Stimulated activated CD4-positive, alpha-beta T cell treated with anti-CD3 and anti-CD28 coated beads, Interleukin-12 subunit alpha, Interleukin-12 subunit beta, amount 100 ng/mL, for 48 hours (primary cell): ENCODE results near the gene FXYD1.
"Not testable (repeated sequence)": the region's sequence is repeated elsewhere in the genome, so short reads cannot be mapped to it uniquely, and the experiment has no call there.

Experiments used
- DNase-seq, 3 donors: peaks; one replicate each; pipeline ENCODE4 v3.0.0-alpha.2; 2020; ENCODE audit warnings: low read depth in 2 of 3, low spot score in 1 of 3

FXYD1 gene

GRCh38 chr19:35141837-35142605 lies 3.4 kb downstream of the FXYD1 start:
- DNase-seq: peak in 1 of 3 donors; percentile 8

GRCh38 chr19:35142606-35143230 lies 4.1 kb downstream of the FXYD1 start:
- peak; percentile 41 to 56 (median 46) for DNase-seq

GRCh38 chr19:35143231-35143715 lies 4.6 kb downstream of the FXYD1 start, which contains the start of gene FXYD7:
Gene FXYD7 (plus strand): TSS chr19:35143255. CDS start chr19:35143334, 79 bp downstream.
- no peak for DNase-seq

GRCh38 chr19:35143818-35144217 lies 5.2 kb downstream of the FXYD1 start:
- no peak for DNase-seq

GRCh38 chr19:35144259-35144599 lies 5.6 kb downstream of the FXYD1 start:
- DNase-seq: no peak

- no peak for DNase-seq
Observed at GRCh38 chr19:35144600-35145436, 6.2 kb downstream of the FXYD1 start.

GRCh38 chr19:35146746-35147459 lies 8.3 kb downstream of the FXYD1 start:
- no peak for DNase-seq

- DNase-seq: no peak
Observed at GRCh38 chr19:35149463-35149862, 10.8 kb downstream of the FXYD1 start.

GRCh38 chr19:35150445-35150844 lies 11.8 kb downstream of the FXYD1 start:
- DNase-seq: no peak

GRCh38 chr19:35151273-35152065 lies 12.8 kb downstream of the FXYD1 start:
- no peak for DNase-seq

GRCh38 chr19:35153129-35153522 lies 14.5 kb downstream of the FXYD1 start:
- not testable (repeated sequence) for DNase-seq

- peak; percentile 69 to 77 (median 74) for DNase-seq
Observed at GRCh38 chr19:35153701-35154524, 15.3 kb downstream of the FXYD1 start.

GRCh38 chr19:35154525-35155406 lies 16.1 kb downstream of the FXYD1 start, which contains the start of gene FXYD5:
Gene FXYD5 (plus strand): TSS chr19:35154735. CDS start chr19:35155551, 816 bp downstream.
- DNase-seq: peak; percentile 81 to 85 (median 82)

- no peak for DNase-seq
Observed at GRCh38 chr19:35155441-35155840, 16.8 kb downstream of the FXYD1 start.

- DNase-seq: no peak
Observed at GRCh38 chr19:35155981-35156672, 17.5 kb downstream of the FXYD1 start.

GRCh38 chr19:35156673-35157014 lies 18.0 kb downstream of the FXYD1 start:
- DNase-seq: no peak

- no peak for DNase-seq
Observed at GRCh38 chr19:35157431-35157830, 18.8 kb downstream of the FXYD1 start.

- DNase-seq: no peak
Observed at GRCh38 chr19:35159606-35160005, 21.0 kb downstream of the FXYD1 start.
